ENCODE results near the gene PHLDB1.

DNA sequence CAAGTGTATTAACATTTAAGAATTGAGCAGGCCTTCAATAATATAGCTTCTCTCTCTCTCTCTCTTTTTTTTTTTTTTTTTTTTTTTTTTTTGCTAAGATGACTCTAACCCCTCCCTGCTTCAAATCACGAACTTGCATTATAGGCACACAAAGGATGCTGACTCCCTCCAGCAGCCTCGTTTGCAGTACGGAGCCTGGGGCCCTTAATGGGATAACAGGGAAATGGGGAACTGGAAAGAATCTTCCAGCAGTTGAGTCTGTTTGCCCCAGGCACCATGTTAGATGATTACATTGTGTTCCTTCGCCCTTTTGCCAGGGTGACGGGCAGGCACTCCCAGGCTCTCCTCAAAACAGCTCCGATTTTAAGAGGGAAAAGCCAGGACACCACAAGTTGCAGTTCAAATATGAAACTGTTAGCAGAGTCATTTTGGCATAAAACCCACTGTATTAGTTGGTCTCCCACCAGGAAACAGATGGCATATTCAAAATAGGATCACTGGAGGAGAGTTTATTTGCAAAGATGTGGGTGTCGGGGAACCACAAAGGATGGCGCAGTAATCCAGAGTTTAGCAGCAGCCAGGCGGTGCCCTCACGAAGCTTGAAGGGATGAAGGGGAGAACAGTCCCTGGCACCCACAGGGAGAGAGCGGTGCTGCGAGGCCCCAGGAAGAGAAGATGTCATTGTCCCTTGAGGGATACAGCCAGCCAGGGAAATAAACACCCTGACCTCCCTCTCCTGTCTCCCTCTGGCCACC is 98.6 kb downstream of the PHLDB1 start:
- TF ChIP-seq EZH2 (IDR thresholded peaks at IDR 0.05) (no peak), EZH2phosphoT487 (IDR thresholded peaks at IDR 0.05) (no peak)
- TF ChIP-seq, protein P1, sequence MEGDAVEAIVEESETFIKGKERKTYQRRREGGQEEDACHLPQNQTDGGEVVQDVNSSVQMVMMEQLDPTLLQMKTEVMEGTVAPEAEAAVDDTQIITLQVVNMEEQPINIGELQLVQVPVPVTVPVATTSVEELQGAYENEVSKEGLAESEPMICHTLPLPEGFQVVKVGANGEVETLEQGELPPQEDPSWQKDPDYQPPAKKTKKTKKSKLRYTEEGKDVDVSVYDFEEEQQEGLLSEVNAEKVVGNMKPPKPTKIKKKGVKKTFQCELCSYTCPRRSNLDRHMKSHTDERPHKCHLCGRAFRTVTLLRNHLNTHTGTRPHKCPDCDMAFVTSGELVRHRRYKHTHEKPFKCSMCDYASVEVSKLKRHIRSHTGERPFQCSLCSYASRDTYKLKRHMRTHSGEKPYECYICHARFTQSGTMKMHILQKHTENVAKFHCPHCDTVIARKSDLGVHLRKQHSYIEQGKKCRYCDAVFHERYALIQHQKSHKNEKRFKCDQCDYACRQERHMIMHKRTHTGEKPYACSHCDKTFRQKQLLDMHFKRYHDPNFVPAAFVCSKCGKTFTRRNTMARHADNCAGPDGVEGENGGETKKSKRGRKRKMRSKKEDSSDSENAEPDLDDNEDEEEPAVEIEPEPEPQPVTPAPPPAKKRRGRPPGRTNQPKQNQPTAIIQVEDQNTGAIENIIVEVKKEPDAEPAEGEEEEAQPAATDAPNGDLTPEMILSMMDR (IDR thresholded peaks at IDR 0.05) = no peak

All from neural progenitor cell (in vitro differentiated cells).